WTC11 (cell line): ENCODE data around the gene TMEM271. TPM values are rescaled to one million over a fixed set of nuclear protein-coding genes. Genes with fewer than 3 reads are reported as not detected.
A peak's percentile ranks its signal among the peaks of the same experiment; 100 is the strongest.
"Not testable (repeated sequence)": the region's sequence is repeated elsewhere in the genome, so short reads cannot be mapped to it uniquely, and the experiment has no call there.

Experiments used
- ATAC-seq: fragments of 200-7000 bp; cut with Tn5 transposase; 2 replicates; pipeline ENCODE4 v1.10.0; 2021; ENCODE audit warnings: mild to moderate bottlenecking, moderate library complexity
- CTCF ChIA-PET: fragments of 300-600 bp; sonication (Branson Sonifier 250); formaldehyde crosslinking; loops from one replicate; lab custom pipeline; 2021; ENCODE audit warnings: antibody characterized with exemption; lab: Charles Lee
- POLR2A ChIA-PET: fragments of 350-600 bp; sonication (Branson Sonifier 250); formaldehyde crosslinking; loops from one replicate; lab custom pipeline; 2021; ENCODE audit warnings: antibody characterized with exemption; lab: Charles Lee
- DNase-seq: peaks from one replicate; pipeline ENCODE4 v3.0.0; 2021; ENCODE audit warnings: low spot score
- H3K27ac Mint-ChIP-seq: 2 replicates; pipeline ENCODE4 v1.8.0; 2021; ENCODE audit warnings: mixed read lengths
- H3K27me3 Mint-ChIP-seq: 2 replicates; pipeline ENCODE4 v1.8.0; 2021; ENCODE audit warnings: low read depth, mild to moderate bottlenecking, moderate library complexity, mixed read lengths
- H3K36me3 Mint-ChIP-seq: 2 replicates; pipeline ENCODE4 v1.8.0; 2021; ENCODE audit warnings: mixed read lengths
- H3K4me1 Mint-ChIP-seq: 2 replicates; pipeline ENCODE4 v1.8.0; 2022; ENCODE audit warnings: mixed read lengths
- H3K4me3 Mint-ChIP-seq: 2 replicates; pipeline ENCODE4 v1.8.0; 2021; ENCODE audit warnings: mild to moderate bottlenecking, moderate library complexity, mixed read lengths
- H3K9me3 Mint-ChIP-seq: 2 replicates; pipeline ENCODE4 v1.8.0; 2021; ENCODE audit warnings: mixed read lengths
- AFF4 ChIP-seq: sonication (generic); formaldehyde crosslinking; IDR thresholded peaks from 2 replicates; pipeline ENCODE4 v1.8.1; 2023; ENCODE audit warnings: mild to moderate bottlenecking, missing genetic modification reagents, borderline replicate concordance
- CREM ChIP-seq: sonication (generic); formaldehyde crosslinking; IDR thresholded peaks from 2 replicates; pipeline ENCODE4 v1.8.1; 2022; ENCODE audit warnings: mild to moderate bottlenecking, missing genetic modification reagents, moderate library complexity
- GABPB1 ChIP-seq: sonication (generic); formaldehyde crosslinking; IDR thresholded peaks from 2 replicates; pipeline ENCODE4 v1.8.1; 2023; ENCODE audit warnings: mild to moderate bottlenecking, missing genetic modification reagents
- HMGA2 ChIP-seq: fragments of 250-450 bp; sonication (Bioruptor Pico); IDR thresholded peaks from 2 replicates; pipeline ENCODE4 v1.4.0; 2021; ENCODE audit warnings: mild to moderate bottlenecking, moderate library complexity
- KAT7 ChIP-seq: sonication (generic); formaldehyde crosslinking; IDR thresholded peaks from 2 replicates; pipeline ENCODE4 v1.8.1; 2023; ENCODE audit warnings: missing genetic modification reagents, mild to moderate bottlenecking, borderline replicate concordance
- MAX ChIP-seq: sonication (generic); formaldehyde crosslinking; IDR thresholded peaks from 2 replicates; pipeline ENCODE4 v1.8.0; 2022; ENCODE audit warnings: mild to moderate bottlenecking, missing genetic modification reagents
- NR1H2 ChIP-seq: sonication (generic); formaldehyde crosslinking; IDR thresholded peaks from 2 replicates; pipeline ENCODE4 v1.9.0; 2021; ENCODE audit warnings: mild to moderate bottlenecking, moderate library complexity, missing genetic modification reagents
- OVOL2 ChIP-seq: fragments of 250-450 bp; sonication (Bioruptor Pico); IDR thresholded peaks from 2 replicates; pipeline ENCODE4 v1.9.0; 2021; ENCODE audit warnings: mild to moderate bottlenecking, borderline replicate concordance
- USF2 ChIP-seq: sonication (generic); formaldehyde crosslinking; IDR thresholded peaks from 2 replicates; pipeline ENCODE4 v1.8.1; 2023; ENCODE audit warnings: mild to moderate bottlenecking, missing genetic modification reagents, moderate library complexity
- ZNF121 ChIP-seq: sonication (generic); formaldehyde crosslinking; IDR thresholded peaks from 2 replicates; pipeline ENCODE4 v1.8.0; 2023; ENCODE audit warnings: missing genetic modification reagents
- ZNF138 ChIP-seq: sonication (generic); formaldehyde crosslinking; conservative IDR thresholded peaks from 2 replicates; pipeline ENCODE4 v1.8.1; 2022; ENCODE audit warnings: mild to moderate bottlenecking, moderate library complexity, missing genetic modification reagents
- ZNF219 ChIP-seq: sonication (generic); formaldehyde crosslinking; IDR thresholded peaks from 2 replicates; pipeline ENCODE4 v1.8.0; 2023; ENCODE audit warnings: missing genetic modification reagents, mild to moderate bottlenecking, borderline replicate concordance
- ZNF232 ChIP-seq: sonication (generic); formaldehyde crosslinking; IDR thresholded peaks from 2 replicates; pipeline ENCODE4 v1.8.0; 2022; ENCODE audit warnings: mild to moderate bottlenecking, missing genetic modification reagents
- ZNF532 ChIP-seq: fragments of 250-450 bp; sonication (Bioruptor Pico); IDR thresholded peaks from 2 replicates; pipeline ENCODE4 v1.9.0; 2021; ENCODE audit warnings: mild to moderate bottlenecking, borderline replicate concordance
- ZNF671 ChIP-seq: fragments of 250-450 bp; sonication (Bioruptor Pico); IDR thresholded peaks from 2 replicates; pipeline ENCODE4 v1.8.0; 2021; ENCODE audit warnings: mild to moderate bottlenecking
- ZSCAN18 ChIP-seq: fragments of 250-450 bp; sonication (Bioruptor Pico); IDR thresholded peaks from 2 replicates; pipeline ENCODE4 v2.1.2; 2022; ENCODE audit warnings: mild to moderate bottlenecking, moderate library complexity
- total RNA-seq: library from RNA; stranded (reverse); gene quantifications from 3 replicates; pipeline ENCODE4 v1.2.3, GENCODE V29; 2021

The TMEM271 gene
- total RNA-seq, 1 experiment from 2014 or later = 0.31 TPM

- Mint-ChIP-seq H3K4me3 (no peak overlapping the region), H3K36me3 (no peaks in the 10 kb centered on the region), H3K27me3 (peaks cover 15% of the 10 kb centered on the region)
These were observed 22.8 kb upstream of the TMEM271 start for GRCh38 chr4:598925-599324.

GRCh38 chr4:592825-593520 lies 16.9 kb upstream of the TMEM271 start:
- DNase-seq = no peak
- POLR2A ChIA-PET = no interaction called here
- CTCF ChIA-PET = interaction anchor here (0.7 kb wide), 1 partner anchor 60 kb away, joined by 4 read pairs; no protein-coding TSS in a partner anchor

More at GRCh38 chr4:598925-599324, 22.8 kb upstream of the TMEM271 start:
- ChIA-PET POLR2A (no interaction called here), CTCF (no interaction called here)
- TF ChIP-seq KAT7 (CRISPR knock-in tag) (no peak), AFF4 (no peak), CREM (CRISPR knock-in tag) (no peak)
- H3K4me1 Mint-ChIP-seq = peaks cover 6% of the 10 kb centered on the region
- ATAC-seq = no peak
- H3K9me3 Mint-ChIP-seq = peaks cover 7% of the 10 kb centered on the region
- DNase-seq = no peak
- H3K27ac Mint-ChIP-seq = no peak overlapping the region

GRCh38 chr4:592178-592577 lies 16.1 kb upstream of the TMEM271 start:
- CTCF ChIA-PET = not testable (repeated sequence)

More at GRCh38 chr4:592825-593520, 16.9 kb upstream of the TMEM271 start:
- Mint-ChIP-seq H3K4me1 (no peaks in the 10 kb centered on the region), H3K27ac (no peak overlapping the region), H3K36me3 (no peaks in the 10 kb centered on the region), H3K9me3 (peaks cover 10% of the 10 kb centered on the region), H3K4me3 (no peak overlapping the region), H3K27me3 (peaks cover 21% of the 10 kb centered on the region)
- ATAC-seq = peak; percentile 39
- no peak for TF ChIP-seq HMGA2
- TF ChIP-seq GABPB1 (CRISPR knock-in tag) = no peak
- no peak for TF ChIP-seq OVOL2 (CRISPR knock-in tag)
- no peak for TF ChIP-seq ZNF671 (CRISPR knock-in tag)

GRCh38 chr4:590313-590841 lies 14.3 kb upstream of the TMEM271 start:
- H3K9me3 Mint-ChIP-seq = peaks cover 10% of the 10 kb centered on the region
- no peaks in the 10 kb centered on the region for H3K36me3 Mint-ChIP-seq
- ChIA-PET POLR2A (no interaction called here), CTCF (no interaction called here)
- no peak overlapping the region for H3K27ac Mint-ChIP-seq
- ATAC-seq = no peak
- H3K27me3 Mint-ChIP-seq = peaks cover 19% of the 10 kb centered on the region
- H3K4me3 Mint-ChIP-seq = no peak overlapping the region
- no peaks in the 10 kb centered on the region for H3K4me1 Mint-ChIP-seq
- no peak for DNase-seq
- TF ChIP-seq ZNF121 (CRISPR knock-in tag) (no peak), ZNF138 (CRISPR knock-in tag) (no peak), NR1H2 (no peak), ZNF219 (CRISPR knock-in tag) (no peak), ZSCAN18 (CRISPR knock-in tag) (no peak), MAX (no peak), USF2 (no peak), ZNF232 (CRISPR knock-in tag) (no peak), ZNF532 (CRISPR knock-in tag) (no peak)

More at GRCh38 chr4:592178-592577, 16.1 kb upstream of the TMEM271 start:
- ATAC-seq, DNase-seq, H3K27ac Mint-ChIP-seq, H3K36me3 Mint-ChIP-seq, POLR2A ChIA-PET, H3K4me1 Mint-ChIP-seq, H3K4me3 Mint-ChIP-seq: not testable (repeated sequence)
- Mint-ChIP-seq H3K9me3 (peaks cover 10% of the 10 kb centered on the region), H3K27me3 (peaks cover 24% of the 10 kb centered on the region)
